OCI-LY1 (cell line): Measurements from ENCODE around the gene SORL1-AS1.

Source experiments
- H2AFZ ChIP-seq: fragments of 200-600 bp; sonication (generic), shearing (Covaris generic); 2 replicates; pipeline ENCODE4 v1.6.0; 2014; ENCODE audit warnings: antibody characterized with exemption, mild to moderate bottlenecking, low read length
- H3F3A ChIP-seq: fragments of 200-600 bp; sonication (generic), shearing (Covaris generic); 2 replicates; pipeline ENCODE4 v1.6.0; 2014; ENCODE audit warnings: mild to moderate bottlenecking, antibody characterized with exemption, low read length, moderate library complexity; ENCODE audit not compliant: insufficient read depth
- H3K27ac ChIP-seq: fragments of 200-600 bp; sonication (generic); 2 replicates; pipeline ENCODE4 v1.5.1; 2014; ENCODE audit warnings: low read length, mixed run types, mild to moderate bottlenecking, low read depth; ENCODE audit not compliant: poor library complexity, severe bottlenecking
- H3K27me3 ChIP-seq: fragments of 200-600 bp; sonication (generic); 2 replicates; pipeline ENCODE4 v1.6.0; 2014; ENCODE audit warnings: antibody characterized with exemption, mild to moderate bottlenecking, low read length, moderate library complexity; ENCODE audit not compliant: insufficient read depth
- H3K36me3 ChIP-seq: fragments of 200-600 bp; sonication (generic); 2 replicates; pipeline ENCODE4 v1.6.1; 2014; ENCODE audit warnings: mild to moderate bottlenecking, antibody characterized with exemption, low read length, moderate library complexity, mixed read lengths; ENCODE audit not compliant: insufficient read depth
- H3K4me1 ChIP-seq: fragments of 200-600 bp; sonication (generic); 2 replicates; pipeline ENCODE4 v1.5.1; 2014; ENCODE audit warnings: mild to moderate bottlenecking, low read length, moderate library complexity; ENCODE audit not compliant: insufficient read depth, severe bottlenecking
- H3K4me2 ChIP-seq: fragments of 200-600 bp; sonication (generic), shearing (Covaris generic); 2 replicates; pipeline ENCODE4 v1.6.1; 2014; ENCODE audit warnings: low read length
- H3K4me3 ChIP-seq: fragments of 200-600 bp; sonication (generic); 2 replicates; pipeline ENCODE4 v1.5.1; 2014; ENCODE audit warnings: low read length, low read depth, mild to moderate bottlenecking, mixed read lengths; ENCODE audit not compliant: poor library complexity, severe bottlenecking
- H3K79me2 ChIP-seq: fragments of 200-600 bp; shearing (Covaris generic); 2 replicates; pipeline ENCODE4 v1.6.1; 2016; ENCODE audit warnings: mixed run types, low read length, mixed read lengths; ENCODE audit not compliant: insufficient read depth
- H3K9ac ChIP-seq: fragments of 200-600 bp; sonication (generic), shearing (Covaris generic); 2 replicates; pipeline ENCODE4 v1.6.1; 2014; ENCODE audit warnings: mild to moderate bottlenecking, low read length, mixed read lengths
- H3K9me2 ChIP-seq: fragments of 200-600 bp; sonication (generic), shearing (Covaris generic); 2 replicates; pipeline ENCODE4 v1.6.1; 2014; ENCODE audit warnings: low read depth, mild to moderate bottlenecking, low read length, mixed read lengths
- H3K9me3 ChIP-seq: fragments of 200-600 bp; shearing (Covaris generic); 2 replicates; pipeline ENCODE4 v1.6.1; 2014; ENCODE audit warnings: low read length, mixed read lengths
- H4K20me1 ChIP-seq: fragments of 200-600 bp; sonication (generic), shearing (Covaris generic); 2 replicates; pipeline ENCODE4 v1.6.0; 2016; ENCODE audit warnings: mild to moderate bottlenecking, low read length; ENCODE audit not compliant: insufficient read depth
- EZH2 ChIP-seq: fragments of 200-600 bp; sonication (generic), shearing (Covaris generic); IDR thresholded peaks from 2 replicates; pipeline ENCODE4 v1.8.0; 2017; ENCODE audit warnings: borderline replicate concordance, mixed run types, mild to moderate bottlenecking, antibody characterized with exemption, low read length, moderate library complexity, mixed read lengths
- TF ChIP-seq, protein P1 (sequence below): fragments of 200-600 bp; sonication (generic), shearing (Covaris generic); IDR thresholded peaks from 2 replicates; pipeline ENCODE4 v1.5.1; 2017; ENCODE audit warnings: mild to moderate bottlenecking, antibody characterized with exemption, low read length, moderate library complexity, mixed read lengths

SORL1-AS1 gene

DNA sequence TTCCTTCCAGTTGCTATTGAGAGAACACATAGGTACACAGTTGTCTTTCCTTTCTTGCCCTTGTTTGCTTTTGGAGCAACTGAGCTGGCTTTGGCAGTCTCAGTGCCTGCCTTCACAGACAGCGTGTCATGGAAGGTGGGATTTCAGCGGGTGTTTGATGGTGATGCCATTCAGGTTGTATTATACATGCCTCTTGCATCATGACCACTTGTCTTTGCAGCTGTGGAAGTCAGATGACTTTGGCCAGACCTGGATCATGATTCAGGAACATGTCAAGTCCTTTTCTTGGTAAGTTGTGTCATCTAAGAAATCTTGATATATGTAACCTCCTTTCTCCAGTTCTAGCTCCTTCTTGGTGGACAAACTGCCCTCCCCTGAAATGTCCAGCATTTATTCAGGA lies 37.1 kb upstream of the SORL1-AS1 start:
- Histone ChIP-seq H3K27ac (no peak overlapping the region), H4K20me1 (no peaks in the 10 kb centered on the region), H3K9me2 (no peaks in the 10 kb centered on the region), H3K36me3 (peaks cover 90% of the 10 kb centered on the region), H2AFZ (no peak overlapping the region), H3K9me3 (no peaks in the 10 kb centered on the region), H3F3A (no peaks in the 10 kb centered on the region), H3K4me3 (no peak overlapping the region), H3K9ac (no peak overlapping the region), H3K4me2 (no peak overlapping the region), H3K27me3 (no peaks in the 10 kb centered on the region), H3K79me2 (no peaks in the 10 kb centered on the region), H3K4me1 (peaks cover 19% of the 10 kb centered on the region)
- TF ChIP-seq, protein P1, sequence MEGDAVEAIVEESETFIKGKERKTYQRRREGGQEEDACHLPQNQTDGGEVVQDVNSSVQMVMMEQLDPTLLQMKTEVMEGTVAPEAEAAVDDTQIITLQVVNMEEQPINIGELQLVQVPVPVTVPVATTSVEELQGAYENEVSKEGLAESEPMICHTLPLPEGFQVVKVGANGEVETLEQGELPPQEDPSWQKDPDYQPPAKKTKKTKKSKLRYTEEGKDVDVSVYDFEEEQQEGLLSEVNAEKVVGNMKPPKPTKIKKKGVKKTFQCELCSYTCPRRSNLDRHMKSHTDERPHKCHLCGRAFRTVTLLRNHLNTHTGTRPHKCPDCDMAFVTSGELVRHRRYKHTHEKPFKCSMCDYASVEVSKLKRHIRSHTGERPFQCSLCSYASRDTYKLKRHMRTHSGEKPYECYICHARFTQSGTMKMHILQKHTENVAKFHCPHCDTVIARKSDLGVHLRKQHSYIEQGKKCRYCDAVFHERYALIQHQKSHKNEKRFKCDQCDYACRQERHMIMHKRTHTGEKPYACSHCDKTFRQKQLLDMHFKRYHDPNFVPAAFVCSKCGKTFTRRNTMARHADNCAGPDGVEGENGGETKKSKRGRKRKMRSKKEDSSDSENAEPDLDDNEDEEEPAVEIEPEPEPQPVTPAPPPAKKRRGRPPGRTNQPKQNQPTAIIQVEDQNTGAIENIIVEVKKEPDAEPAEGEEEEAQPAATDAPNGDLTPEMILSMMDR = no peak
- TF ChIP-seq EZH2 = no peak

DNA sequence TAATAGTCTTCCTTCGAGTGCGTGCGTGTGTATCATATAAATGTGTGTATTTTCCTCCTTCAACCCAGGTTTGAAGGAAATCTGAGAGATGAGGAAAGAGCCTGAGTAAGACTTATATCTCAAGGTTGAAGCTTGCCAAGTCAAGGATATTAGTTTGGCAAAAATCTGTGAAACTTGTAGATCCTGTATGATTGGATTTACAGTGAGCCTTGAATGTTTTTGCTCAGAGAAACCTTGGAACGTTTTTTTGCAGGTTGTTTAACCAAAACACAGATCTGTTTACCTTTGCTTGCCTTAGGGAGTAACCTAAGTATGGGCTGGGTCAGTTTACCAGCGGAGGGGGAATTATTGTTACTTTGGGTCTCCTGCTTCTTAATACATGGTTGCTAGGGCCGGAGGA lies 35.9 kb upstream of the SORL1-AS1 start:
- Histone ChIP-seq H3K4me3 (no peak overlapping the region), H3K27me3 (no peaks in the 10 kb centered on the region), H3K79me2 (no peaks in the 10 kb centered on the region), H3K4me2 (no peak overlapping the region), H3K27ac (no peak overlapping the region), H3K9ac (no peak overlapping the region), H3K36me3 (peaks cover 93% of the 10 kb centered on the region), H3F3A (no peaks in the 10 kb centered on the region), H3K9me2 (no peaks in the 10 kb centered on the region), H3K9me3 (no peaks in the 10 kb centered on the region), H3K4me1 (peaks cover 7% of the 10 kb centered on the region), H4K20me1 (no peaks in the 10 kb centered on the region), H2AFZ (no peak overlapping the region)
- TF ChIP-seq, protein P1 = no peak
- no peak for TF ChIP-seq EZH2

DNA sequence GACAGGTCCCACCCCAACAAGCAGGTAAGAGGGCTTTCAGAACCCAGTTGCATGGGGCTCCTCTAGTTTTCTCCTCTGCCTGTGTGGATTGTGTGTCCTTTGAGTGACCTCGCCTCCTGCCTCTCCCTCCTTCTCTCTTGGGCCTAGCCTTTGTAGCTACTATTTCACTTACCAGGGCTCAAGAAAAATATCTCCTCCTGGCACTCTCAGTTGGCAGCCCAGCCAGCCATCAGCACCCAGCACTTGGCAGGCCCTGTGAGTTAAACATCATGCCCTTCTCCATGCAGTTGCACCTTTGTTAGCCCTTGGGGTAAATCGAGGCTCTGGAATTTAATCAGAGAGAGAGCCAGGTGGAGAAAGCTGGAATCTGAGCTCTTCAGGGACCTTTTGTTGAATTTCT lies 35.4 kb upstream of the SORL1-AS1 start:
- Histone ChIP-seq H3K4me1 (peaks cover 6% of the 10 kb centered on the region), H4K20me1 (no peaks in the 10 kb centered on the region), H3K27ac (no peak overlapping the region), H3K27me3 (no peaks in the 10 kb centered on the region), H3K9ac (no peak overlapping the region), H3K4me3 (no peak overlapping the region), H3K79me2 (peaks cover 4% of the 10 kb centered on the region; the same call in 1 of the 2 replicates), H3K9me2 (no peaks in the 10 kb centered on the region), H3K9me3 (no peaks in the 10 kb centered on the region), H2AFZ (no peak overlapping the region), H3K4me2 (no peak overlapping the region), H3F3A (no peaks in the 10 kb centered on the region), H3K36me3 (peaks cover 95% of the 10 kb centered on the region)
- no peak for TF ChIP-seq EZH2
- TF ChIP-seq, protein P1 = no peak
